ENCODE results near the gene S100A4.

S100A4 gene

GRCh38 chr1:153547560-153548551 lies 2.2 kb upstream of the S100A4 start:
- no peak for DNase-seq (ENCODE audit: low read depth)

- DNase-seq (ENCODE audit: low read depth), result no peak
Observed at GRCh38 chr1:153546796-153547559, 1.4 kb upstream of the S100A4 start.

GRCh38 chr1:153546371-153546770 lies 765 bp upstream of the S100A4 start:
- DNase-seq (ENCODE audit: low read depth), result no peak

- DNase-seq (ENCODE audit: low read depth), result no peak
Observed at GRCh38 chr1:153544453-153545066, 1.0 kb downstream of the S100A4 start.

GRCh38 chr1:153543736-153544135 lies 1.9 kb downstream of the S100A4 start:
- DNase-seq (ENCODE audit: low read depth), result no peak

- DNase-seq (ENCODE audit: low read depth), result no peak
Observed at GRCh38 chr1:153542956-153543711, 2.5 kb downstream of the S100A4 start.

GRCh38 chr1:153541641-153542590 lies 3.7 kb downstream of the S100A4 start:
- DNase-seq (ENCODE audit: low read depth), result no peak

- peak; percentile 69 for DNase-seq (ENCODE audit: low read depth)
Observed at GRCh38 chr1:153540394-153541361, 4.9 kb downstream of the S100A4 start, which contains the start of gene S100A5. Gene S100A5 (minus strand): TSS chr1:153540934. CDS start chr1:153540191, 743 bp downstream.

GRCh38 chr1:153539395-153540093 lies 6.1 kb downstream of the S100A4 start:
- DNase-seq (ENCODE audit: low read depth), result no peak

- DNase-seq (ENCODE audit: low read depth), result peak; percentile 68
Observed at GRCh38 chr1:153538315-153538821, 7.2 kb downstream of the S100A4 start.

- no peak for DNase-seq (ENCODE audit: low read depth)
Observed at GRCh38 chr1:153537376-153537730, 8.3 kb downstream of the S100A4 start.

GRCh38 chr1:153536671-153537375 lies 8.8 kb downstream of the S100A4 start:
- DNase-seq (ENCODE audit: low read depth), result no peak

GRCh38 chr1:153536012-153536670 lies 9.5 kb downstream of the S100A4 start:
- DNase-seq (ENCODE audit: low read depth), result peak; percentile 96

- peak; percentile 64 for DNase-seq (ENCODE audit: low read depth)
Observed at GRCh38 chr1:153535242-153536011, 10.2 kb downstream of the S100A4 start, which contains the start of gene S100A6. Gene S100A6 (minus strand): TSS chr1:153535991. CDS start chr1:153535339, 652 bp downstream.

GRCh38 chr1:153534925-153535241 lies 10.7 kb downstream of the S100A4 start:
- DNase-seq (ENCODE audit: low read depth), result no peak

- peak; percentile 70 for DNase-seq (ENCODE audit: low read depth)
Observed at GRCh38 chr1:153534226-153534924, 11.2 kb downstream of the S100A4 start.

All from EH (cell line).